HG02870 (cell line): ENCODE data around the gene RIPOR3.
"Not testable (repeated sequence)": the region's sequence is repeated elsewhere in the genome, so short reads cannot be mapped to it uniquely, and the experiment has no call there.

Source experiments
- ATAC-seq: cut with Tn5 transposase; IDR thresholded peaks from one replicate; pipeline ENCODE4 v1.9.1; 2021; ENCODE audit warnings: mild to moderate bottlenecking, moderate library complexity; ENCODE audit not compliant: unreplicated experiment

Gene RIPOR3

DNA sequence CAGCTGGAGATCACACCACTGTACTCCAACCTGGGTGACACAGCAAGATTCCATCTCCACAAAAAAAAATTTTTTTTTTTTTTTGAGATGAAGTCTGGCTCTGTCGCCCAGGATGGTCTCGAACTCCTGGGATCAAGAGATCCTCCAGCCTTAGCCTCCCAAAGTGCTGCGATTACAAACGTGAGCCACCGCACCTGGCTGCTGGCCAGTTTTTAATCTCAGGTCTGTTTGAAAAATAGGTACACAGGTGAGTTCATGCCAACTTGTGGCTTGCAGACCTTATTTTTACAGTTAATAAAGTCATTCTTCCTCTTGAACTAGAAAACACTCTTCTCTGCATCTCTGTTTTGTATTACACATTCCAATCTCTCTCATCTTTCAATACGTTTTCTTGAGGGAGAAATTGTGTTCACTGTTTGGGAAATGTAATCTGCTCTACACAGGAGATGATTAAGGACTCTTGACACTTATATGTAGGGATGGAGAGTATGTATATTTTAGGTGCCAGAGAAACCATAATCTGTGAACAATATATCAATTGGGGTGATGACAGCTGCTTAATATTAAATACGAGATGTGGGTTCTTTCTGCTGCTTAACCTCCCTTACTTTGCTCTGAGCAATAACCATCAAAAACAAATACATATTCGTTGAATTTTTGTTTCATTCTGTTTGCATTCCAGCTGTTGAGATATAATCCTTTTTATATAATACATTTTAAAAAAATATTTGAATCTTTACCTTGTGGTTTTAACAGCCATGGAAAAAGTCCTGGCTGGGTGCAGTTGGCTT, 17.7 kb upstream of the RIPOR3 start:
- no peak for ATAC-seq

DNA sequence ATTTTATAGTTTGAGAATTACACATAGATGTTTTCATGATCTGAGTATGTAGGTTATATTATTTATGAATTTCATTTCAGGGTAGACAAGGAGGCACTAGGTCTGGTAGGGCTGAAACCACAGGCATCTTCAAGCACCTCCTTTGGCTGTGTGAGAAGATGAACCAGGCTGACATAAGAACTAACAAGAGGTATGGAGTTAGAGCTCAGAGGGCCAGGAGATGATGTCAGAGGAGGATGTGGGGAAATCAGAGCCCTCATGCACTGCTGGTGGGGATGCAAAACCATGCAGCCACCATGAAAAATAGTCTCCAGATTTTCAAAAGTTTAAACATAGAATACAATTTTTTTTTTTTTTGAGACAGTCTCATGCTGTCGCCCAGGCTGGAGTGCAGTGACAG, 13.6 kb upstream of the RIPOR3 start:
- ATAC-seq, result no peak

DNA sequence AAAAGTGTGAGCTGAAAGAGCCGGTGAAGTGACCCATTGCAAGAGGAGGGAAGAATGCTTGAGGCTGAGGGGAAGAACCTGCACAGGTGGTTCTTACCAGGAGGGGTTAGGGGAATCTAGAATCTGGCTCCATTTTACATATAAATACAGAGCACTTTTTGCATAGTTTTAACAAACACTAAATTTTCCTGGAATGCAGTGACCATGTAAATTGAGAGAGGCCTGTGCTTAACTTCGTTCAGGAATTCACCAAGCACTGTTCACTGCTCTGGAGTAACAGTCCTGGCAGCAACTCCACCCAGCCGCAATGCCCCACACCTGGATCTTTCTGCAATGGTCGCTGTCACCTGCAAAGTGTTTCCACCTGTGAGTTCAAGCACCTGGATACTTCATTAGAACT, 13.2 kb upstream of the RIPOR3 start:
- no peak for ATAC-seq

DNA sequence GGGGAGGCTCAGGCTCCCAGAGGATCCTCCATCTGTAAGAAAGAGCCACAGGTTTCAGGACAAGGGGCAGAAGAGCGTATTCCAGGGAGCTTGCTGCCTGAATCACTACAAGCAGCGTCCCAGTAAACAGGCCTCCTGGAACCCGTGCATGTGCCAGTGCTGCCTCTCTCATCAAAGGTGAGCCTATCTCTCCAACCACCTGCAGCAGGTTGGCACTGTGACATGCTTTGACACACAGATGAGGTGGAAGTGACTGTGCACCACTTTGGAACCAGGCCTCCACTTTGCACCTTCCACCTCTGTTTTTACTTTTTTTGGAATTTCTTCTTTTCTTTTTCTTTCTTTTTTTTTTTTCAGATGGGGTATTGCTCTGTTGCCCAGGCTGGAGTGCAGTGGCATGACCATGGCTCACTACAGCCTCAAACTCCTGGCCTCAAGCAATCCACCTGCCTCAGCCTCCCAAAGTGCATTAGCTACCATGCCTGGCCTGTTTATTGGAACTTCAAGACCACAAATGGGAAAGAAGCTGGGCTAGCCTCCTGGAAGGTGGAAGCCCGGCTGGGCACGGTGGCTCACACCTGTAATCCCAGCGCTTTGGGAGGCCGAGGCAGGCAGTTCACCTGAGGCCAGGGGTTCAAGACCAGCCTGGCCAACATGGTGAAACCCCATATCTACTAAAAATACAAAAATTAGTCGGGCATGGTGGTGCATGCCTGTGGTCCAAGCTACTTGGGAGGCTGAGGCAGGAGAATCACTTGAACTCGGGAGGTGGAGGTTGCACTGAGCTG, 12.5 kb upstream of the RIPOR3 start:
- not testable (repeated sequence) for ATAC-seq

DNA sequence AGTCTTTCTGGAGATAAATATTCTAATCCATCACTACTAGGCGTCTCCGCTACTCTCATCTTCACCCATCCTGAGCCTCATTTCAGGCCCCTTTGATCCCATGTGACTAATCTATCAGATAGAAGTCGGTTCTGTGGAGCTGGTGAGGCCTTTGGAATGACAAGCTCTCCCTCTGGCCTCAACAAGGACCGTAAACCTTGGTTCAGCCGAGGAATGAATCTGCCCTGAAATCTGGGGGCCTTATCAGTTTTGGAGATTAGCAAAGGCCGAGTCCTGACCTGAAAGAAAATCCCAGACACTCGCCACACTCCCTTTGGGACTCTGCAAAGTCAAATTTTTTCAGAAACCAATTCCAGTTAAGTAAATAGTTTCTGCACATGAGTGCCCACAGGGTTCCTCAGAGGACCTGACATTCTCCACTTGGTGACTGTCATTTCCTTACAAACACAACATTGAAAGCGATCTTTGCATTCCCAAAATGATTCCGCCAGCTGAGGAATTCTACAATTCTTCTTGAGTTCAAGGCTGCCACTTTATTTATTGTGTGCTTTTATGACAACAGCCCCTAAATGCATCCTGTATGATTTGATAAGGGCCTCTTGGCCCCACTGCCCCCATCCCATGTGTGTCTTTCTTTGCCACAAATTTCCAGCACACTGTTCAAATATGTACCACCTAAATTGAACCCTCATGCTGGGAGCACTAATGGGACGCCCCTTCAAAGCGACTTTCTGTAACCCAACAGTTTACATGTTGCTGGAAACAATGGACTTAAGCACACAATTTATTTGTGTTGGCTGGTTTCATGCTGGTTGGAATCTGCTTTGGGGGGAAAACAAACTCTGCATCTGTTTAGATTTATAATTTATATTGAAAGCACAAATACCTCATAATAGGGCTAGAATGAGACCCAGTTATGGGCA, 10.0 kb upstream of the RIPOR3 start:
- no peak for ATAC-seq

DNA sequence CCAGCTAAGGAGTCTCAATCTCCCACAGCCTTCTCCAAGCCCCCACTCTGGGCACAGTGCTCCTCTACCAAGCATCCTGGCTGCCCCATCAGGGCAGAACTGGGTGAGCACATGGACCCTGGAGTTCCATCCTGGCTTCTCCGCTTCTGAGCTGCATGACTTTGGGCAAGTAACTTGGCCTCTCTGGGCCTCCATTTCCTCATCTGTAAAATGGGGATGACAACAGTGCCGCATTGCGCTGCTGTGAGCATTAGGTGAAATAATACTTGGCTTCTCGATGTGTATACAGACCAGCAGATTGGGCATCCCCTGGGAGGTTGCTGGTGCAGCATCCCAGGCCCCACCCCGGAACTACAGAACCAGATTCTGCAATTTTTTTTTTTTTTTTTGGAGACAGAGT, 8.3 kb upstream of the RIPOR3 start:
- no peak for ATAC-seq

DNA sequence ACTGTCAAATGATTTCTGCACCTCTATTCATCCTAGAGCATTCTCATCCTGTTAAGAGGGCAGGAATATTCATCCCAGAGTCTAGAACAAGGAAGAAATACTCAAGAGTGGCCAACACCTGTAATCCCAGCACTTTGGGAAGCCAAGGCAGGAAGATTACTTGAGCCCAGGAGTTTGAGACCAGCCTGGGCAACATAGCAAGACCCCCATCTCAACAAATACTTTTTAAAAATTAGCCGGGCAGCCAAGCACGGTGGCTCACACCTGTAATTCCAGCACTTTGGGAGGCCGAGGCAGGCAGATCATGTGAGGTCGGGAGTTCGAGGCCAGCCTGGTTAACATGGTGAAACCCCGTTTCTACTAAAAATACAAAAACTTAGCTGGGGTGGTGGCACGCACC, 6.9 kb upstream of the RIPOR3 start:
- ATAC-seq, result not testable (repeated sequence)

DNA sequence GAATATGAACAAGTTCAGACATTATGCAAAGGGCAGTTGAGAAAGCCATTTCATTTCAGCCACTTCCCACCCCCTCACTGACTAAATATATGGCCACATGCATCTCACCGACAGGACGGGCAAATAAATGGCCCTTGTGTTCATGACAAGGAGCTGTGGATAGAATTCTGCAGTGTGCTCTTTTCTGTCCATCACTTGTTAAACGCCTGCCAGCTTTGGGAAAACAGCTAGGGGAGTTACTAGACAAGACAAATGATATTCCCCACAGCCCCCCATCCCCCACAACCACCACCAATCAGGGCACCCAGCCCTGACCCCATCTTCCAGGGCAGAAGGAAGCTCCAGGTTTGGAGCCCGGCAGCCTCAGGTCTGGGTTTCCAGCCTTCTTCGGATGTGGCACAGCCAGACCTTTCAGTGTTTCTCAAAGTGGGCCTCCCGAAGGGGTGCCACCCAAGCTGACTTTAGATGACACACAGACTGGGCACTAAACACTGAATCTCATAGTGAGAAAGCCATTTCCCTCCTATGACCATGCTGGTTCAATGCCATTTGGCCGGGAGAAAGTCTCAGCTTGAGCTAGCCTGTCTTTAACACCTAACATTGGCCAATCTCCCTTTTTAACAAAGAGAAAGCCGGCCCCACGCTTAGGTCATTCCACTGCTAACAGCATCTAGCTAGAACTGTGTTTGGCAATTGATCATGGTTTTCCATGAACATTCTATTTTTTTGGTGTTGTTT, 4.0 kb upstream of the RIPOR3 start:
- ATAC-seq, result no peak

DNA sequence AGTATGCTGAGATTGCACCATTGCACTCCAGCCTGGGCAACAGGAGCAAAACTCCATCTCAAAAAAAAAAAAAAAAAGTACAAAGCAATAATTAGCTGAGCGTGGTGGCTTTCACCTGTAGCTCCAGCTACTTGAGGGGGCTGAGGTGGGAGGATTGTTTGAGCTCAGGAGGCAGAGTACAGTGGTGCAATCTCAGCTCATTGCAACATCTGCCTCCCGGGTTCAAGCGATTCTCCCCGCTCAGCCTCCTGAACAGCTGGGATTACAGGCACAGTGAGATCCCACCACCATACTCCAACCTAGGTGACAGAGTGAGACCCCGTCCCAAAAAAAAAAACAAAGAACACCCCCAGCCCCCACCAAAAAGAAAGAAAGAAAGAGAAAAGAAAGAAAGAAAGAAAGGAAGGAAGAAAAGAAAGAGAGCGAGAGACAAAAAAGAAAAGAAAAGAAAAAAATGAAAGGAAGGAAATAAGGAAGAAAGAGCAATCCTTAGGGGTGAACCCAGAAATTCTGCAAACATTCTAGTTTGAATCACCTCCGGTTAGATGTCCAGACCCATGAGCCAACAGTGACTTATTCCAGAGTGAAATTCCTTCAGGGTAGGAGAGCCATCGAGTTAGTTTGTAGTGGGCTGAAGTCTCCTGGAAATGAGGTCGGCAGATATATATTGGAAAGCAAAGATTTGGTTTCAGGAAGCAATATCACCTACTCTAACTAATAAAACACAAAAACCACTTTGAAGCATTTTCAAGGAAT, 3.2 kb upstream of the RIPOR3 start:
- ATAC-seq, result no peak

DNA sequence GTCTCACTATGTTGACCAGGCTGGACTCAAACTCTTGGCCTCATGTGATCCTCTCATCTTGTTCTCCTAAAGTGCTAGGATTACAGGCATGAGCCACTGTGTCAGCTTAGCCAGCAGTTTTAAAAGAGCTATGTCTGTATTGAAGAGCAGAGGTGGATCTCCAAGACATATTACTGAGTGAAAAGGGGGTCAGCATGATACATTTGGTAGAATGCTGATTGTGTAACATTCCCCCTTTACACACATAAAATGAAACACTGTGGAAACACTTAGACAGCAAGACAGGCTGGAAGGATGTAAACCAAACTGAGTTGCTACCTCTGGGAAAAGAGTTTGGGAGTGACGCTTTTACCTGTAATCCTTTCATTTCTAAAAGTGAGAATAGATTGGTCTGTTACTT, 1.7 kb upstream of the RIPOR3 start:
- ATAC-seq, result no peak

DNA sequence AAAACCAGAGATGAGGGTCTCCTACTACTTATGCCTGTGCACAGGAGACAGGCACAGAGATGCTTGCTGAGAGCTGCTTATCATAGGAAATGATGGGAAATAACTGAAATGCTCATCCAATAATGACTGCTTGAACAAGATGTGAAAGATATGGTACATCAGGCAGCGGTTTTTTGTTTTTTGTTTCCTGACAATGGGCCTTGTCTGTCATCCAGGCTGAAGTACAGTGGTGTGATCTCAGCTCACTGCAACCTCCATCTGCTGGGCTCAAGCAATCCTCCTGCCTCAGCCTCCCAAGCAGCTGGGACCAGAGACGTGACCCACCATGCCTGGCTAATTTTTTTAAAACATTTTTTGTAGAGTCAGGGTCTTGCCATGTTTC, 1.2 kb upstream of the RIPOR3 start:
- no peak for ATAC-seq

DNA sequence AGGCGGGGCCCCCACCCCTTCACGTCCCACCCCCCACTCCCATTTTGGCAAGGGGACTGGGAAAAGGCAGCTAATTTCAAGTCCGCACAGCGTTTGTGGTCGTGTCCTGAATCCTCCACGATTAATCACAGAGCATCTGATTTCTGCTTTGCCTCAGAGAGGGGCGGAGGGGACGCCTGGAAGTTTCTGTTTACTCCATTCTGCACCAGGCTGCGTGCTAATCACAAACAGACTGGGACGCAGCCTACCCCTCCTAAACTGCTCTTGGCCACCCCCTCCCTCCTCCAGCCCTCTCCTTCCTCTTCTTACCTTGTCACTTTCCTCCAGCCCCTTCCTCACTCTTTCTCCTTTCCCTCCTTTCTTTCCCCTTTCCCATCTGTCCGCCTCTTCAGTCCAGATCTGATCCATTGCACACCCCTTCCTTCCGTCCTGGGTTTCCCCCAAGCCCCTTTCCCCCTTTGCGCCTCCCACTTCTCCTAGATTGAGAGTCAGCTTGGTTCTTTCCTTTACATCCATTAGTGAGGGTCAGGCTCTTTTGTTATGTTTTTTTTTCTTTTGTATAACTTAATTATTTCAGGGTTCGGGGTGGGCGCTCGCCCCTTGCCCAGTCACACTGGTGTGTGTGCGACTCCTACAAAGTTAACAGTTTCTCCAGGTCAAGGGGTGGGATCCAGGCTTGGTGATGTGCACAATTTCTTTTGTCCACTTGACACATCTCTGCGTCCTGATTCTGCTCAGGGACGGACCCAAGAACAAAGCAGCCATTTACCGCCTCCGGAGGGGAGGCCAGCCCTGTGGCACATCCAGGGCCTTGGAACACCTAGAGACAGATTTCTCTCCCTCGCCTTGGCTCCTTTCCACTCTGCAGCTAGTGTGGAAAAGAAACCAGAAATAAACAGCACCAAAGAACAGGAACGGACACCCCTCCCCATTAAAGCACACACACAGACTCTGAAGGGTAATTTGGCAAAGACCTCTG, 520 bp upstream of the RIPOR3 start:
- ATAC-seq, result no peak

DNA sequence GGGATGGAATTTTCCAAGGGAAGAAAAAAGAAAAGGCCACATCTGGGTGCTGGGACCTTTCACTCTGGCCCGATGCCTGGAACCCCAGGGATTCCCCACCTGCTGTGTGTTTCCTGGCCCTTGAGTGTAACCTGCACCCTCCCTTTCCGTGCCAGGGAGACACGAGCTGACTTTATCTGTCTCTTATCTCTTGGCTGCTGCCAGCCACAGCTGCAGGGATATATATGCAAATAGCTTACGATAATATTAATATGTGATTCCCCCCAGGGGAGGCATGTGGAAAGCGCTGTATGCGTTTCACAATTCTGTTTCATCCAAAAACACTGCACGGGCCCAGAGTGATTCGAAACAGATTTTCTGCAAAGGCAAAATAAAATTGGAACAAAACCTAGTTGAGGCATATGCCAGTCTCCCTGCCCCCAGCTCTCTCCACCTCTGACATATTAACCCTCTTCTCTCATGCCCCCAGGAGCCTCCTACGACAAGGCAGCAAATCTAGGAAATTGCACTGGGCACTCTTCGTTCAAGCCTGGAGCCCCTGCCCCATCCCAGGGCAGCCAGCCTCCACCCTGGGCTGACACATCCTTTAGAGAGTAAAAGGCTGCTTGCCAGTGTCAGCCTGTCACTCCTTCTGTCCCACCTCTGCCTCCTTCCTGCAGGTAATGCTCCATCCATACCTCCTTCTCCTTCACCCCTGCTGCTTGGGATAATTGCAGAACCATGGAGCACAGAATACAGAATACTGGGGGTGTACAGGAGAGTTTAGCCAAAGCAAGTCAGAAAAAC, 1.3 kb downstream of the RIPOR3 start:
- ATAC-seq, result no peak

DNA sequence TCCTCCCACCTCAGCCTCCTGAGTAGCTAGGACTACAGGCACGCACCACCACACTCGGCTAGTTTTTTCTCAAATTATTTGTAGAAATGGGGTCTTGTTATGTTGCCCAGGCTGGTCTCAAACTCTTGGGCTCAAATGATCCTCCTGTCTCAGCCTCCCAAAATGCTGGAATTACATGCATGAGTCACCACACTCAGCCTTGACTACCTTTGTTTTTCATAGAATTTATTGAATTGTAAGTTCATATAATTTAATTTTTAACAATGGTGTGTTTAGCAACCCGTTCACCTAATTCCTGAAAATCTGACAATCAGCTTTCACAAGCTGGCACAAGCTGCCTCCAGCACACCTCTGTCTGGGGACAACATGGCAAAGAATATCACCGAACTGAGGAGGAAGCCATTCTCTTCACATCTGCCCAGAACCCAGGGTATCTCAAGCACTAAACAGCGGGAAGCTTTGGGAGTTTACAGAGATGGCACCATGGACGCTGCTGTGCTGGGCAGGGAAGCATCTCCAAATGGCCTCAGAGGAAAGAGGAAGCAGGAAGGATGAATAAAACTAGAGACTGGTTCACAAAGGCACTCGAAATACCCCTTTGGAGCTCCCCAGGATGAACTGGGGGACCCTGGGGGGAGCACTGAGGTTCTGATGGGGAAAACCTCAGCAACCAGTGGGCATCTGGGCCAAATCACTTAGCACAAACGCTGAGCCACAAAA, 2.9 kb downstream of the RIPOR3 start:
- no peak for ATAC-seq

DNA sequence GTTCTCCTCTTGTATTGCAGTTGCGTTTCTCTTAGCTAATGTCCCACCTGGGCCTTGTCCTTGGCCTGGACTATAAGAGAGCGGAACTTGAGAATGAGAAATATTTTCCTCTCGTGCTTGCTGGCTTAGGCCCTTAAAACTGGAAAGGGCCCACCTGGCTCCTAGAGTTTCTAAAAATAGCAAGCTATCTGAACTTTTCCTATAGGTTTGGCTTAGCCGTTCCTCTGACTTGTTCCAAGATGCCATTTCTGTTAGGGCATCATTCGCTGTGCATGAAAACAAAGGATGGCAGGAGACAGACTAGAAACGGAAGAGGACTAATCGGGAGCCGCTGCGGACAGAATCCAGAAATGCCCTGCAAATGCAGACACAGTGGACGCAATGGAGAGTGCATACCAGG, 4.5 kb downstream of the RIPOR3 start:
- ATAC-seq, result no peak

DNA sequence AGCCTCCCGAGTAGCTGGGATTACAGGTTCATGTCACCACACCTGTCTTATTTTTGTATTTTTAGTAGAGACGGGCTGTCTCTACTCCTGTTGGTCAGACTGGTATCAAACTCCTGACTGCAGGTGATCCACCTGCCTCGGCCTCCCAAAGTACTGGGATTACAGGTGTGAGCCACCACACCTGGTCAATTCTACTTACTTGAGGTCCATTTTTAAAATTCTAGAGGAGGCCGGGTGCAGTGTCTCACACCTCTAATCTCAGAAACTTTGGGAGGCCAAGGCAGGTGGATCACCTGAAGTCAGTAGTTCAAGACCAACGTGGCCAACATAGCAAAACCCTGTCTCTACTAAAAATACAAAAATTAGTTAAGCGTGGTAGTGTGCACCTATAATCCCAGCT, 7.8 kb downstream of the RIPOR3 start:
- no peak for ATAC-seq

DNA sequence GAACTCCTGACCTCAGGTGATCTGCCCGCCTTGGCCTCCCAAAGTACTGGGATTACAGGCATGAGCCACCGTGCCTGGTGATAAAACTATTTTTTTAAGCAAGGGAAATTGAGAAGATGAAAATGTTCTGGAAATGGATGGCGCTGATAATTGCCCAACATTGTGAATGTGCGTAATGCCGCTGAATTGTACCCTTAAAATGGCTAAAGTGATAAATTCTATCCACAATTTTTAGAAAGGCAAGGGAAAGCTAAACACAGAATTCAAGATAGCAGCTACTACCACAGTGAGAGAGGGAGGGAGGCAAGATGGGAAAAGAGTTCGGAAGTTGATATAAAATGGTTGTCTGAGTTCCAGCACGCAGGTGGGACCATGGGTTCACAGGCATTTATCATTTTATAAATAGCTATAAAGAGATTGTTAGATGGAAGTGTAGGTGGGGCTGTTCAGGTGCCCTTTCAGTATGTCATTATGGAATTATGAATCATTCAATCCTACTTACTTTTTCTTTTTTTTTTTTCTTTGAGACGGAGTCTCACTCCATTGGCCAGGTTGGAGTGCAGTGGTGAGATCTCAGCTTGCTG, 8.3 kb downstream of the RIPOR3 start:
- ATAC-seq, result no peak
